Measurements from ENCODE around the gene A1BG.

- TF ChIP-seq CTBP1 (IDR thresholded peaks at IDR 0.05; ENCODE audit: borderline replicate concordance) = no peak
- no peak for TF ChIP-seq SP1 (IDR thresholded peaks at IDR 0.05)
- TF ChIP-seq ELF4 (IDR thresholded peaks at IDR 0.05) = no peak
- TF ChIP-seq SUZ12 (IDR thresholded peaks at IDR 0.05) = no peak
- TF ChIP-seq HDGF (IDR thresholded peaks at IDR 0.05; ENCODE audit: borderline replicate concordance) = no peak
- TF ChIP-seq FOXK2 (IDR thresholded peaks at IDR 0.05) = no peak
- no peak for TF ChIP-seq ARNT (IDR thresholded peaks at IDR 0.05)
- no peak for TF ChIP-seq TARDBP (IDR thresholded peaks at IDR 0.05)
- TF ChIP-seq NFRKB (IDR thresholded peaks at IDR 0.05) = no peak
Measured at GRCh38 chr19:58381460-58382212, 28.3 kb upstream of the A1BG start.
